A673 (cell line): ENCODE results near the gene PTK7.

Experiments
- EZH2 ChIP-seq: fragments of 200-600 bp; sonication (generic); IDR thresholded peaks from 2 replicates; pipeline ENCODE4 v1.6.1; 2017; ENCODE audit warnings: borderline replicate concordance, low read depth, mild to moderate bottlenecking, mixed read lengths, antibody characterized with exemption, low read length; ENCODE audit not compliant: poor library complexity, severe bottlenecking
- TF ChIP-seq, protein P1 (sequence below): fragments of 300-800, 200-600 bp; sonication (generic); conservative IDR thresholded peaks from 2 replicates; pipeline ENCODE4 v1.5.1; 2017; ENCODE audit warnings: low read depth, mild to moderate bottlenecking, antibody characterized with exemption, low read length, moderate library complexity, mixed read lengths

- TF ChIP-seq EZH2, result no peak
- TF ChIP-seq, protein P1, sequence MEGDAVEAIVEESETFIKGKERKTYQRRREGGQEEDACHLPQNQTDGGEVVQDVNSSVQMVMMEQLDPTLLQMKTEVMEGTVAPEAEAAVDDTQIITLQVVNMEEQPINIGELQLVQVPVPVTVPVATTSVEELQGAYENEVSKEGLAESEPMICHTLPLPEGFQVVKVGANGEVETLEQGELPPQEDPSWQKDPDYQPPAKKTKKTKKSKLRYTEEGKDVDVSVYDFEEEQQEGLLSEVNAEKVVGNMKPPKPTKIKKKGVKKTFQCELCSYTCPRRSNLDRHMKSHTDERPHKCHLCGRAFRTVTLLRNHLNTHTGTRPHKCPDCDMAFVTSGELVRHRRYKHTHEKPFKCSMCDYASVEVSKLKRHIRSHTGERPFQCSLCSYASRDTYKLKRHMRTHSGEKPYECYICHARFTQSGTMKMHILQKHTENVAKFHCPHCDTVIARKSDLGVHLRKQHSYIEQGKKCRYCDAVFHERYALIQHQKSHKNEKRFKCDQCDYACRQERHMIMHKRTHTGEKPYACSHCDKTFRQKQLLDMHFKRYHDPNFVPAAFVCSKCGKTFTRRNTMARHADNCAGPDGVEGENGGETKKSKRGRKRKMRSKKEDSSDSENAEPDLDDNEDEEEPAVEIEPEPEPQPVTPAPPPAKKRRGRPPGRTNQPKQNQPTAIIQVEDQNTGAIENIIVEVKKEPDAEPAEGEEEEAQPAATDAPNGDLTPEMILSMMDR, result no peak
Observed at GRCh38 chr6:43053545-43054205, 22.4 kb upstream of the PTK7 start, which contains the start of gene CUL7.
